Retina (tissue), 1 donor: ENCODE data around the gene PARL.

Experiments used
- DNase-seq: peaks from one replicate; pipeline ENCODE4 v3.0.0-alpha.2; 2016

PARL gene

GRCh38 chr3:183782576-183783276 is 102.0 kb downstream of the PARL start:
- DNase-seq: no peak

DNA sequence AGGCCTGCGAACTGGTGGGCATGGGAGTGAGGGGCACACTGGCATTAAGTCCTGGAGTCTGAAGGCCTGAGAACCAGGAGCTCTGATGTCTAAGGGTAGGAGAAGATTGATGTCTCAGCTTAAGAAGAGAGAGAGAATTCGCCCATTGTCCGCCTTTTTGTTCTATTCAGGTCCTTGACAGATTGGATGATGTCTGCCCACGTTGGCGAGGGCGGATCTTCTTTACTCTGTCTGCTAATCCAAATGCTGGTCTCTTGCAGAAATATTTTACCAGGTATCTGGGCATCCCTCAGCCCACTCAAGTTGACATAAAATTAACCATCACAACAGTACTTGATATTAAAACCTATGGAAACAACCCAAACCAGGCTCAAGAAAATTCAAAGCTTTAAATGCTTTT is 103.4 kb downstream of the PARL start:
- no peak for DNase-seq

DNA sequence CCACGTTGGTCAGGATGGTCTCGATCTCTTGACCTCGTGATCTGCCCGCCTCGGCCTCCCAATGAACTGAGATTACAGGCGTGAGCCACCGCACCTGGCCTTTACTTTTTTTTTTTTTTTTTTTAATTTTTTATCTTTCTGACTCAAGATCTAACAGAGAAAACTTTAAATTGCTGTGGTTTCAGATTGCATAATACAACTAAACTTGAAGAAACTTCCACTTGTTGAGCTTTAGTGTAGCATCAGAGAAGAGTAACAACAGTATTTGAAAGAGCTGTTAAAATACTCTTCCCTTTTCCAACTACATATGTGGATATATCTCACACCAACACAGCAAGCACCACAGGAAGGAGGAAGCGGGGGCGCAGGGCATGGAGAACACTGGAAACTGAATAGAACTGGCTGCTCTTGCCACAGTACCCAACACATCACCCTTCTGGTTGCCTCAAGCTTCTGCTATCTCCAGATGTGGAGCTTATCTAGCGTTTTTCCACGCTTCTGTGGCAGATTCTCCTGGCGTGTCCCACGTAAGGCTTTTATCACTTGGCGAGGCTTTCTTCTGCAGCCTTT is 104.7 kb downstream of the PARL start:
- DNase-seq: no peak
